PFSK-1 (cell line): ENCODE data around the gene DIP2B.

Source experiments
- FOXP2 ChIP-seq: optimal IDR thresholded peaks from 2 replicates; pipeline ENCODE3; 2011; ENCODE audit warnings: borderline replicate concordance, control low read depth, inconsistent platforms; ENCODE audit not compliant: insufficient read depth; ENCODE audit errors: extremely low read length, extremely low read depth
- POLR2AphosphoS5 ChIP-seq: IDR thresholded peaks from 2 replicates; pipeline ENCODE4 v1.6.1; 2012; ENCODE audit warnings: low read depth, mild to moderate bottlenecking, control low read depth, low read length, moderate library complexity
- SIN3A ChIP-seq: IDR thresholded peaks from 2 replicates; pipeline ENCODE4 v1.6.1; 2012; ENCODE audit warnings: mild to moderate bottlenecking, low read length, moderate library complexity, borderline replicate concordance; ENCODE audit not compliant: insufficient read depth
- TAF1 ChIP-seq: IDR thresholded peaks from 2 replicates; pipeline ENCODE4 v1.6.1; 2012; ENCODE audit warnings: low read length, control low read depth, borderline replicate concordance; ENCODE audit not compliant: insufficient read depth
- TF ChIP-seq, protein P1 (sequence below), 2 experiments: IDR thresholded peaks; 2 replicates each; pipeline versions ENCODE4 v1.6.1 to v1.8.0; 2011 to 2012; ENCODE audit warnings: low read depth in 2 of 2, low read length in 2 of 2, control low read depth in 1 of 2, inconsistent platforms in 1 of 2, mild to moderate bottlenecking in 1 of 2, moderate library complexity in 1 of 2; ENCODE audit not compliant: insufficient read depth in 1 of 2

- no peak for TF ChIP-seq POLR2AphosphoS5
- TF ChIP-seq, protein P1, sequence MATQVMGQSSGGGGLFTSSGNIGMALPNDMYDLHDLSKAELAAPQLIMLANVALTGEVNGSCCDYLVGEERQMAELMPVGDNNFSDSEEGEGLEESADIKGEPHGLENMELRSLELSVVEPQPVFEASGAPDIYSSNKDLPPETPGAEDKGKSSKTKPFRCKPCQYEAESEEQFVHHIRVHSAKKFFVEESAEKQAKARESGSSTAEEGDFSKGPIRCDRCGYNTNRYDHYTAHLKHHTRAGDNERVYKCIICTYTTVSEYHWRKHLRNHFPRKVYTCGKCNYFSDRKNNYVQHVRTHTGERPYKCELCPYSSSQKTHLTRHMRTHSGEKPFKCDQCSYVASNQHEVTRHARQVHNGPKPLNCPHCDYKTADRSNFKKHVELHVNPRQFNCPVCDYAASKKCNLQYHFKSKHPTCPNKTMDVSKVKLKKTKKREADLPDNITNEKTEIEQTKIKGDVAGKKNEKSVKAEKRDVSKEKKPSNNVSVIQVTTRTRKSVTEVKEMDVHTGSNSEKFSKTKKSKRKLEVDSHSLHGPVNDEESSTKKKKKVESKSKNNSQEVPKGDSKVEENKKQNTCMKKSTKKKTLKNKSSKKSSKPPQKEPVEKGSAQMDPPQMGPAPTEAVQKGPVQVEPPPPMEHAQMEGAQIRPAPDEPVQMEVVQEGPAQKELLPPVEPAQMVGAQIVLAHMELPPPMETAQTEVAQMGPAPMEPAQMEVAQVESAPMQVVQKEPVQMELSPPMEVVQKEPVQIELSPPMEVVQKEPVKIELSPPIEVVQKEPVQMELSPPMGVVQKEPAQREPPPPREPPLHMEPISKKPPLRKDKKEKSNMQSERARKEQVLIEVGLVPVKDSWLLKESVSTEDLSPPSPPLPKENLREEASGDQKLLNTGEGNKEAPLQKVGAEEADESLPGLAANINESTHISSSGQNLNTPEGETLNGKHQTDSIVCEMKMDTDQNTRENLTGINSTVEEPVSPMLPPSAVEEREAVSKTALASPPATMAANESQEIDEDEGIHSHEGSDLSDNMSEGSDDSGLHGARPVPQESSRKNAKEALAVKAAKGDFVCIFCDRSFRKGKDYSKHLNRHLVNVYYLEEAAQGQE (IDR thresholded peaks at IDR 0.05; ENCODE audit: insufficient read depth in 1 of 2, low read depth in 2 of 2, low read length in 2 of 2): no peak
- TF ChIP-seq SIN3A: no peak
- TF ChIP-seq TAF1: no peak
- TF ChIP-seq FOXP2: no peak
Measured at GRCh38 chr12:50662116-50662510, 157.3 kb downstream of the DIP2B start.
